ENCODE data around the gene INPP5D. TPM values are rescaled to one million over a fixed set of nuclear protein-coding genes. Genes with fewer than 3 reads are reported as not detected.

The INPP5D gene
- polyA plus RNA-seq, 1 donor (not counting 4 experiments of a cell fraction or from before 2014, with no cell fraction given) = 7.5 TPM

DNA sequence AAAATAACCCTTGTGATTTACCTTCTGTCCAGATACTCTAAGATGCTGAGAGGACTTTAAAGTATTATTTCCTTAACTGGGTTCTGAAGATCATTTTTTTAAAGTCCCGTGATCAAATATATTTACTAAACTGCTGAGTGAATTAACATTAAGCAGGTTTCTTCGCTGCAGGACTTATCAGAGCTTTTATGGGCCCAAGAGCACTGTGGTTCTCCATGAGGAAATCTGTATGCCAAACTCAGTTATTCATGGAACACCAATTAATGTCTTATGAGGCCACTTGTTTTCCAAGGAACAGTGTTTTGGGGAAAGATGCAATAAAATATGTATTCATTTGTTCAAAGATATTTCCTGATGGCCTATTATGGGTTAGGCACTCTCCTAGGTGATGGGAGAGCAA lies 111.2 kb downstream of the INPP5D start:
- Histone ChIP-seq H3K79me2 (ENCODE audit: control insufficient read depth, insufficient read depth, low read length) (no peaks in the 10 kb centered on the region), H3K9me1 (ENCODE audit: control insufficient read depth, extremely low read depth, insufficient read depth, low read length) (no peaks in the 10 kb centered on the region), H3K27me3 (ENCODE audit: control insufficient read depth, extremely low read depth, insufficient read depth, low read length) (no peaks in the 10 kb centered on the region), H3K4me2 (ENCODE audit: control insufficient read depth, extremely low read depth, insufficient read depth, low read depth, low read length) (no peak overlapping the region), H4K20me1 (ENCODE audit: control insufficient read depth, extremely low read depth, insufficient read depth, low read length) (no peaks in the 10 kb centered on the region), H3K9ac (ENCODE audit: control insufficient read depth, extremely low read depth, insufficient read depth, low read length) (no peak overlapping the region), H3K4me3 (ENCODE audit: control insufficient read depth in 2 of 3, extremely low read depth in 1 of 3, insufficient read depth in 2 of 3, low read depth in 1 of 3, low read length in 3 of 3) (no peak overlapping the region), H3K9me3 (ENCODE audit: control insufficient read depth, low read depth, low read length) (no peaks in the 10 kb centered on the region), H3K4me1 (ENCODE audit: control insufficient read depth, extremely low read depth, insufficient read depth, low read length) (no peaks in the 10 kb centered on the region), H3K27ac (ENCODE audit: control insufficient read depth, insufficient read depth, low read length) (no peak overlapping the region), H3K36me3 (ENCODE audit: control insufficient read depth in 2 of 2, extremely low read depth in 1 of 2, insufficient read depth in 2 of 2, low read length in 2 of 2) (peaks cover under 1 to 20% of the 10 kb centered on the region in 2 experiments), H2AFZ (ENCODE audit: control insufficient read depth, low read length) (no peak overlapping the region)
- dilution Hi-C loops (cut with MboI; ENCODE audit: extremely low pct_ligation_motif_present, low sequenced_read_pairs) = no loop called here
- TF ChIP-seq, protein P1, sequence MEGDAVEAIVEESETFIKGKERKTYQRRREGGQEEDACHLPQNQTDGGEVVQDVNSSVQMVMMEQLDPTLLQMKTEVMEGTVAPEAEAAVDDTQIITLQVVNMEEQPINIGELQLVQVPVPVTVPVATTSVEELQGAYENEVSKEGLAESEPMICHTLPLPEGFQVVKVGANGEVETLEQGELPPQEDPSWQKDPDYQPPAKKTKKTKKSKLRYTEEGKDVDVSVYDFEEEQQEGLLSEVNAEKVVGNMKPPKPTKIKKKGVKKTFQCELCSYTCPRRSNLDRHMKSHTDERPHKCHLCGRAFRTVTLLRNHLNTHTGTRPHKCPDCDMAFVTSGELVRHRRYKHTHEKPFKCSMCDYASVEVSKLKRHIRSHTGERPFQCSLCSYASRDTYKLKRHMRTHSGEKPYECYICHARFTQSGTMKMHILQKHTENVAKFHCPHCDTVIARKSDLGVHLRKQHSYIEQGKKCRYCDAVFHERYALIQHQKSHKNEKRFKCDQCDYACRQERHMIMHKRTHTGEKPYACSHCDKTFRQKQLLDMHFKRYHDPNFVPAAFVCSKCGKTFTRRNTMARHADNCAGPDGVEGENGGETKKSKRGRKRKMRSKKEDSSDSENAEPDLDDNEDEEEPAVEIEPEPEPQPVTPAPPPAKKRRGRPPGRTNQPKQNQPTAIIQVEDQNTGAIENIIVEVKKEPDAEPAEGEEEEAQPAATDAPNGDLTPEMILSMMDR (optimal IDR thresholded peaks at IDR 0.05 in 1 of 3, IDR thresholded peaks at IDR 0.05 in 1 of 3, conservative IDR thresholded peaks at IDR 0.05 in 1 of 3; ENCODE audit: extremely low read depth in 1 of 3, insufficient read depth in 2 of 3, low read length in 3 of 3) = no peak
- no peak for TF ChIP-seq EZH2 (IDR thresholded peaks at IDR 0.05; ENCODE audit: low read length)
- FAIRE-seq (no peak), DNase-seq (ENCODE audit: low read depth, low spot score) (no peak)

DNA sequence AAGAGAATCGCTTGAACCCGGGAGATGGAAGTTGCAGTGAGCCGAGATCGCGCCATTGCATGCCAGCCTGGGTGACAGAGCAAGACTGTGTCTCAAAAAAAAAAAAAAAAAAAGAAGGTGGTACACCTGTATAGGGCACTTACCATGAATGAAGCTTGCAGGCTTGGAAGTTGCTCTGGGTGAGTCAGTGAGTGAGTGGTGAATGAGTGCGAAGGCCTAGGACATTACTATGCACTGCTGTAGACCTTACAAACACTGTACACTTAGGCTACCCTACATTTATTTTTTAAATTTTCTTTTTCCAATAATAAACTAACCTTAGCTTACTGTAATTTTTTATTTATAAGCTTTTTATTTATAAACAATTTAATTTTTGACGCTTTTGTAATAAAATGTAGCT lies 113.0 kb downstream of the INPP5D start:
- Histone ChIP-seq H2AFZ (ENCODE audit: control insufficient read depth, low read length) (no peak overlapping the region), H3K9me1 (ENCODE audit: control insufficient read depth, extremely low read depth, insufficient read depth, low read length) (no peaks in the 10 kb centered on the region), H3K4me3 (ENCODE audit: control insufficient read depth in 2 of 3, extremely low read depth in 1 of 3, insufficient read depth in 2 of 3, low read depth in 1 of 3, low read length in 3 of 3) (no peak overlapping the region), H3K27me3 (ENCODE audit: control insufficient read depth, extremely low read depth, insufficient read depth, low read length) (no peaks in the 10 kb centered on the region), H3K36me3 (ENCODE audit: control insufficient read depth in 2 of 2, extremely low read depth in 1 of 2, insufficient read depth in 2 of 2, low read length in 2 of 2) (peaks cover 0 to 24% of the 10 kb centered on the region in 2 experiments), H3K9ac (ENCODE audit: control insufficient read depth, extremely low read depth, insufficient read depth, low read length) (no peak overlapping the region), H3K27ac (ENCODE audit: control insufficient read depth, insufficient read depth, low read length) (no peak overlapping the region), H3K79me2 (ENCODE audit: control insufficient read depth, insufficient read depth, low read length) (no peaks in the 10 kb centered on the region), H3K9me3 (ENCODE audit: control insufficient read depth, low read depth, low read length) (no peaks in the 10 kb centered on the region), H3K4me1 (ENCODE audit: control insufficient read depth, extremely low read depth, insufficient read depth, low read length) (no peaks in the 10 kb centered on the region), H3K4me2 (ENCODE audit: control insufficient read depth, extremely low read depth, insufficient read depth, low read depth, low read length) (no peak overlapping the region), H4K20me1 (ENCODE audit: control insufficient read depth, extremely low read depth, insufficient read depth, low read length) (no peaks in the 10 kb centered on the region)
- dilution Hi-C loops (cut with MboI; ENCODE audit: extremely low pct_ligation_motif_present, low sequenced_read_pairs) = no loop called here
- DNase-seq (ENCODE audit: low read depth, low spot score) (no peak), FAIRE-seq (no peak)
- no peak for TF ChIP-seq EZH2 (IDR thresholded peaks at IDR 0.05; ENCODE audit: low read length)
- TF ChIP-seq, protein P1 (optimal IDR thresholded peaks at IDR 0.05 in 1 of 3, IDR thresholded peaks at IDR 0.05 in 1 of 3, conservative IDR thresholded peaks at IDR 0.05 in 1 of 3; ENCODE audit: extremely low read depth in 1 of 3, insufficient read depth in 2 of 3, low read length in 3 of 3) = no peak
